Activated CD8-positive, alpha-beta T cell treated with anti-CD3 and anti-CD28 coated beads for 36 hours (primary cell): Measurements from ENCODE around the gene GMPS. TPM values are rescaled to one million over a fixed set of nuclear protein-coding genes. Genes with fewer than 3 reads are reported as not detected.

Experiments
- ATAC-seq: fragments of 200-7000 bp; cut with Tn5 transposase; one replicate; pipeline ENCODE4 v1.10.0; 2021; ENCODE audit warnings: mild to moderate bottlenecking, moderate library complexity
- CTCF ChIA-PET: fragments of 350-600 bp; sonication (Branson Sonifier 250); formaldehyde crosslinking; loops from one replicate; lab custom pipeline; 2021; ENCODE audit warnings: antibody characterized with exemption; lab: Charles Lee
- POLR2A ChIA-PET: fragments of 350-600 bp; sonication (Branson Sonifier 250); formaldehyde crosslinking; loops from one replicate; lab custom pipeline; 2021; ENCODE audit warnings: antibody characterized with exemption; lab: Charles Lee
- DNase-seq: peaks from one replicate; pipeline ENCODE4 v3.0.0-alpha.2; 2020
- H3K27ac Mint-ChIP-seq: one replicate; pipeline ENCODE4 v1.8.0; 2021; ENCODE audit warnings: mild to moderate bottlenecking, mixed read lengths
- H3K27me3 Mint-ChIP-seq: one replicate; pipeline ENCODE4 v1.8.0; 2021; ENCODE audit warnings: mixed read lengths
- H3K36me3 Mint-ChIP-seq: one replicate; pipeline ENCODE4 v1.8.0; 2021; ENCODE audit warnings: low read depth, mixed read lengths
- H3K4me1 Mint-ChIP-seq: one replicate; pipeline ENCODE4 v1.8.0; 2021; ENCODE audit warnings: low read depth, mixed read lengths
- H3K4me3 Mint-ChIP-seq: one replicate; pipeline ENCODE4 v1.8.0; 2021; ENCODE audit warnings: mild to moderate bottlenecking, moderate library complexity, mixed read lengths
- H3K9me3 Mint-ChIP-seq: one replicate; pipeline ENCODE4 v1.8.0; 2021; ENCODE audit warnings: mixed read lengths
- CTCF ChIP-seq: fragments of 200-600 bp; IDR thresholded peaks from one replicate; pipeline ENCODE4 v1.8.0; 2022; ENCODE audit warnings: antibody characterized with exemption, mild to moderate bottlenecking
- intact Hi-C: fragments of 100-400 bp; cut with micrococcal nuclease; formaldehyde crosslinking; loops from one replicate; pipeline ENCODE4 v1.10.0; 2022
- total RNA-seq, 2 experiments: library from RNA; stranded (reverse); gene quantifications; one replicate each; pipeline ENCODE4 v1.2.3, GENCODE V29; 2021

The GMPS gene
- total RNA-seq, 2 experiments from 2014 or later: 143 to 148 TPM

- peaks cover 44% of the 10 kb centered on the region for H3K36me3 Mint-ChIP-seq
- CTCF ChIA-PET: interaction anchor here (1.1 to 1.2 kb wide), 2 partner anchors 11 to 115 kb away, joined by 3 to 4 read pairs; partner anchors contain the start of gene C3orf33
- no peak for DNase-seq
Observed at GRCh38 chr3:155921486-155921885, 51.0 kb downstream of the GMPS start.

GRCh38 chr3:155934230-155934629 lies 63.8 kb downstream of the GMPS start:
- ATAC-seq (no peak), DNase-seq (no peak)
- ChIA-PET CTCF (interaction anchor here (1.2 to 2.3 kb wide), 2 partner anchors 9 to 128 kb away, joined by 3 to 8 read pairs; partner anchors contain the start of gene C3orf33), POLR2A (no interaction called here)
- TF ChIP-seq CTCF: no peak
- peaks cover 42% of the 10 kb centered on the region for H3K36me3 Mint-ChIP-seq
- no peak overlapping the region for H3K27ac Mint-ChIP-seq
- no peaks in the 10 kb centered on the region for H3K9me3 Mint-ChIP-seq
- H3K4me1 Mint-ChIP-seq: no peaks in the 10 kb centered on the region
- intact Hi-C loops: no loop called here
- no peak overlapping the region for H3K4me3 Mint-ChIP-seq
- H3K27me3 Mint-ChIP-seq: no peaks in the 10 kb centered on the region

More at GRCh38 chr3:155921486-155921885, 51.0 kb downstream of the GMPS start:
- Mint-ChIP-seq H3K27ac (no peak overlapping the region), H3K4me3 (no peak overlapping the region), H3K27me3 (no peaks in the 10 kb centered on the region), H3K4me1 (no peaks in the 10 kb centered on the region), H3K9me3 (no peaks in the 10 kb centered on the region)
- no peak for ATAC-seq
- intact Hi-C loops: no loop called here
- no peak for TF ChIP-seq CTCF
- POLR2A ChIA-PET: no interaction called here

- H3K9me3 Mint-ChIP-seq: no peaks in the 10 kb centered on the region
- no peaks in the 10 kb centered on the region for H3K27me3 Mint-ChIP-seq
- no peak for TF ChIP-seq CTCF
- ChIA-PET POLR2A (no interaction called here), CTCF (no interaction called here)
- no peak for DNase-seq
- no peak overlapping the region for H3K4me3 Mint-ChIP-seq
- ATAC-seq: no peak
- no peak overlapping the region for H3K27ac Mint-ChIP-seq
- peaks cover 50% of the 10 kb centered on the region for H3K36me3 Mint-ChIP-seq
- intact Hi-C loops: no loop called here
- H3K4me1 Mint-ChIP-seq: no peaks in the 10 kb centered on the region
Observed at GRCh38 chr3:155938409-155938808, 68.0 kb downstream of the GMPS start.

GRCh38 chr3:155941354-155941753 lies 70.9 kb downstream of the GMPS start:
- POLR2A ChIA-PET: interaction anchor here (0.6 kb wide), 1 partner anchor 343 kb away, joined by 3 read pairs; no protein-coding TSS in a partner anchor
- H3K4me1 Mint-ChIP-seq: no peaks in the 10 kb centered on the region
- H3K27ac Mint-ChIP-seq: no peak overlapping the region
- TF ChIP-seq CTCF: no peak
- H3K36me3 Mint-ChIP-seq: peaks cover 30% of the 10 kb centered on the region
- no peaks in the 10 kb centered on the region for H3K9me3 Mint-ChIP-seq
- intact Hi-C loops: no loop called here
- CTCF ChIA-PET: interaction anchor here (2.5 kb wide), 1 partner anchor 136 kb away, joined by 8 read pairs; the partner anchor contains the start of gene C3orf33
- H3K27me3 Mint-ChIP-seq: no peaks in the 10 kb centered on the region
- no peak overlapping the region for H3K4me3 Mint-ChIP-seq
- no peak for ATAC-seq
- DNase-seq: no peak

GRCh38 chr3:155944081-155944480 lies 73.6 kb downstream of the GMPS start:
- no peak for TF ChIP-seq CTCF
- ChIA-PET CTCF (interaction anchor here (1.0 to 1.4 kb wide), 2 partner anchors 9 to 139 kb away, joined by 3 to 4 read pairs; partner anchors contain the start of gene C3orf33), POLR2A (no interaction called here)
- no peaks in the 10 kb centered on the region for H3K4me1 Mint-ChIP-seq
- no peaks in the 10 kb centered on the region for H3K9me3 Mint-ChIP-seq
- intact Hi-C loops: no loop called here
- H3K27me3 Mint-ChIP-seq: no peaks in the 10 kb centered on the region
- ATAC-seq: no peak
- no peak overlapping the region for H3K4me3 Mint-ChIP-seq
- no peak overlapping the region for H3K27ac Mint-ChIP-seq
- H3K36me3 Mint-ChIP-seq: peaks cover 19% of the 10 kb centered on the region
- no peak for DNase-seq
